HG02870 (cell line): ENCODE measurements around the gene SH3BP1.
A peak's percentile ranks its signal among the peaks of the same experiment; 100 is the strongest.

ENCODE experiments used
- ATAC-seq: cut with Tn5 transposase; IDR thresholded peaks from one replicate; pipeline ENCODE4 v1.9.1; 2021; ENCODE audit warnings: mild to moderate bottlenecking, moderate library complexity; ENCODE audit not compliant: unreplicated experiment

The SH3BP1 gene

GRCh38 chr22:37632174-37633088 lies 7.0 kb upstream of the SH3BP1 start:
- ATAC-seq = peak; percentile 16

GRCh38 chr22:37633089-37633624 lies 6.3 kb upstream of the SH3BP1 start:
- peak; percentile 51 for ATAC-seq

- ATAC-seq = peak; percentile 51
These were observed 5.6 kb upstream of the SH3BP1 start for GRCh38 chr22:37633625-37634416.

GRCh38 chr22:37634417-37634924 lies 5.0 kb upstream of the SH3BP1 start:
- no peak for ATAC-seq

GRCh38 chr22:37635157-37635556 lies 4.3 kb upstream of the SH3BP1 start:
- no peak for ATAC-seq

- ATAC-seq = no peak
These were observed 3.1 kb upstream of the SH3BP1 start for GRCh38 chr22:37636186-37636948.

GRCh38 chr22:37636949-37637273 lies 2.6 kb upstream of the SH3BP1 start:
- ATAC-seq = no peak

- no peak for ATAC-seq
These were observed 939 bp upstream of the SH3BP1 start for GRCh38 chr22:37638391-37639069.

- ATAC-seq = no peak
These were observed 512 bp downstream of the SH3BP1 start for GRCh38 chr22:37639771-37640590.

GRCh38 chr22:37640591-37641560 lies 1.4 kb downstream of the SH3BP1 start:
- no peak for ATAC-seq

GRCh38 chr22:37641561-37641949 lies 2.1 kb downstream of the SH3BP1 start:
- no peak for ATAC-seq

- peak; percentile 45 for ATAC-seq
These were observed 3.9 kb downstream of the SH3BP1 start for GRCh38 chr22:37643225-37643847.

GRCh38 chr22:37647317-37647716 lies 7.8 kb downstream of the SH3BP1 start:
- no peak for ATAC-seq

GRCh38 chr22:37647928-37648327 lies 8.5 kb downstream of the SH3BP1 start:
- ATAC-seq = no peak

- no peak for ATAC-seq
These were observed 11.1 kb downstream of the SH3BP1 start for GRCh38 chr22:37650463-37651136.

- ATAC-seq = no peak
These were observed 15.2 kb downstream of the SH3BP1 start for GRCh38 chr22:37654563-37655251.

- no peak for ATAC-seq
These were observed 15.7 kb downstream of the SH3BP1 start for GRCh38 chr22:37655252-37655563.
